Stomach smooth muscle (tissue), 2 donors: ENCODE results near the gene MAP3K5.
"Not testable (repeated sequence)": the region's sequence is repeated elsewhere in the genome, so short reads cannot be mapped to it uniquely, and the experiment has no call there.

Experiments used
- H3K27ac ChIP-seq: one replicate; pipeline ENCODE4 v1.7.0; 2013; ENCODE audit warnings: mild to moderate bottlenecking, low read length, inconsistent platforms
- H3K27me3 ChIP-seq, 2 donors: one replicate each; pipeline ENCODE4 v1.7.0; 2013; ENCODE audit warnings: low read length in 2 of 2; ENCODE audit not compliant: insufficient read depth in 2 of 2, control insufficient read depth in 1 of 2
- H3K36me3 ChIP-seq, 2 donors: one replicate each; pipeline ENCODE4 v1.7.0; 2013; ENCODE audit warnings: low read length in 2 of 2; ENCODE audit not compliant: control insufficient read depth in 2 of 2, insufficient read depth in 2 of 2
- H3K4me1 ChIP-seq: one replicate; pipeline ENCODE4 v1.7.0; 2013; ENCODE audit warnings: low read length; ENCODE audit not compliant: control insufficient read depth, insufficient read depth
- H3K4me3 ChIP-seq, 2 donors: one replicate each; pipeline ENCODE4 v1.7.0; 2013; ENCODE audit warnings: low read length in 2 of 2
- H3K9ac ChIP-seq, 2 donors: one replicate each; pipeline ENCODE4 v1.7.0; 2013; ENCODE audit warnings: low read length in 2 of 2, mild to moderate bottlenecking in 1 of 2
- H3K9me3 ChIP-seq, 2 donors: one replicate each; pipeline ENCODE4 v1.7.0; 2013; ENCODE audit warnings: low read length in 2 of 2; ENCODE audit not compliant: control insufficient read depth in 2 of 2
- donor health status: healthy.
- donor health status: Pancreatic carcinoma.

MAP3K5 gene

DNA sequence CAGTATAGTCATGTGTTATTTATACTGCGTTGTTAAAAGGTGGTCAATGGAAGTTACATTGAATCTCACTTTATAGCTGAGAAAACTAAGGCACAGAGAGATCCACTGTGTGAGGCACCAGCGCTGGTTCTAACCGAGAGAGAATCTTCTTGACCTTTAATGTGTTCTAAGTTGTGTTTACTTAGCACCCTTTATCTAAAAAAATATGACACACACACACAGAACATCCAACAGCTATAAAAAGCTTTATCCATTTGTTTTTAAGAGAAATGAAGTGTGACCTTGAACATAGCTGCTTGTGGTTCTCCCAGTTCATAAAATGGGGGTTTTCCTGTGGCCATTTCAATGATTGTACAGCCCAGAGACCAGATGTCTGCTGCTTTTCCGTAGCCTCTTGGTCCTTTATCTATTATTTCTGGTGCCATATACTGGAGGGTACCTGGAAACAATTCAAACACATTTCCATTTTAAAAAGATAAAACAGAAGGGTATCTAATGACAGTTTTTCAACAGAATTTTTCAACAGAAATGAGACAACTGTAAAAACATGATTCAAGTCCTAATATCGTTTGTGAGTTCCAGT, 187.3 kb downstream of the MAP3K5 start:
- H3K36me3 ChIP-seq: peaks cover 0 to 3% of the 10 kb centered on the region in 2 donors
- no peaks in the 10 kb centered on the region for H3K27me3 ChIP-seq
- no peak overlapping the region for H3K9ac ChIP-seq
- no peak overlapping the region for H3K4me3 ChIP-seq
- no peak overlapping the region for H3K27ac ChIP-seq
- peaks cover 10% of the 10 kb centered on the region for H3K4me1 ChIP-seq
- no peaks in the 10 kb centered on the region for H3K9me3 ChIP-seq

- H3K27ac ChIP-seq: no peak overlapping the region
- peaks cover 0 to 3% of the 10 kb centered on the region in 2 donors for H3K36me3 ChIP-seq
- H3K9me3 ChIP-seq: no peaks in the 10 kb centered on the region
- H3K9ac ChIP-seq: no peak overlapping the region
- no peaks in the 10 kb centered on the region for H3K27me3 ChIP-seq
- peaks cover 15% of the 10 kb centered on the region for H3K4me1 ChIP-seq
- no peak overlapping the region for H3K4me3 ChIP-seq
Measured at GRCh38 chr6:136604328-136604825, 187.9 kb downstream of the MAP3K5 start.

GRCh38 chr6:136600818-136601217, 191.5 kb downstream of the MAP3K5 start:
- peaks cover 20% of the 10 kb centered on the region for H3K4me1 ChIP-seq
- H3K9ac ChIP-seq: no peak overlapping the region
- no peak overlapping the region for H3K4me3 ChIP-seq
- H3K27me3 ChIP-seq: no peaks in the 10 kb centered on the region
- H3K36me3 ChIP-seq: peaks cover 0 to 3% of the 10 kb centered on the region in 2 donors
- H3K9me3 ChIP-seq: no peaks in the 10 kb centered on the region
- no peak overlapping the region for H3K27ac ChIP-seq

- H3K9ac ChIP-seq: peak overlapping the region in 1 of 2 donors; percentile 36
- no peaks in the 10 kb centered on the region for H3K36me3 ChIP-seq
- no peak overlapping the region for H3K4me3 ChIP-seq
- H3K27ac ChIP-seq: peak overlapping the region; percentile 50
- no peaks in the 10 kb centered on the region for H3K27me3 ChIP-seq
- H3K9me3 ChIP-seq: no peaks in the 10 kb centered on the region
- peaks cover 20% of the 10 kb centered on the region for H3K4me1 ChIP-seq
Measured at GRCh38 chr6:136599329-136600011, 192.8 kb downstream of the MAP3K5 start.

DNA sequence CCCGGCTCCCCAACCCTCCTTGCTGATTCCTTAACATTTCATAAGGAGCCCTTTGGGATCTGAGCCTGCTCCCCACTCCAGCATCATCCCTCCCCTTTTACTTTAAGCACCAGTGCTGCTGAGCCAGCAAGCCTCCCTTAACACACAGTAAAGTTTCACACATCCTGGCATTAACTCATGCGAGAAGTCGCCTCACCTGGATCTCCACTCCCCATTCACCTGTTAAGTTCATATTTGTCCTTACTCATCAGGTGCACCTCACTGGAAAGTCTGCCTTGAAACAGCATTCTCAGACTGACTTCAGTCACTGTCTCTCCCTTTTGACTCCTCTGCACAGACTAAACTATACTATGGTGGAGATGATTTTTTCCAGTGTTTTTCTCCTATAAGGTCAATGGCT, 194.2 kb downstream of the MAP3K5 start:
- H3K4me1 ChIP-seq: peaks cover 20% of the 10 kb centered on the region
- no peak overlapping the region for H3K9ac ChIP-seq
- H3K27ac ChIP-seq: no peak overlapping the region
- no peak overlapping the region for H3K4me3 ChIP-seq
- no peaks in the 10 kb centered on the region for H3K9me3 ChIP-seq
- no peaks in the 10 kb centered on the region for H3K36me3 ChIP-seq
- H3K27me3 ChIP-seq: no peaks in the 10 kb centered on the region

DNA sequence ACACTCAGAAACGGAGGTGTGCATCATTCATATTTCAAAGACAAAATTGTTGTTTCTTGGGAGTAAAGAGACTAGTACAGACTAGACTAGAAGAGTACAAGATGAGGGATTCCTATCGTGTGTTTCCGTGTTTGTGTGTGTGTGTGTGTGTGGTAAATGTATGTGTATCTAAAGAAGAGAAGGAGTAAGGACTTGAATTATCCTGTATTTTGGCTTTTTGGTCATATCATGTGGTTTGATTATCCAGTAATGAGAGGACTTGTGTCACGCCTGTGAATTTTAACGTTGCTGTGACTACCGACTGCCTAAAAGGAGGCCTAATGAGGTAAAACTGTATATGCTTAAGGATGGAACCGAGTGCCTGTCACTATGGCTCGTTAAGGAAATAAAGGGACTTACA, 197.6 kb downstream of the MAP3K5 start:
- H3K27ac ChIP-seq: no peak overlapping the region
- H3K4me1 ChIP-seq: peaks cover 7% of the 10 kb centered on the region
- H3K9ac ChIP-seq: no peak overlapping the region
- H3K36me3 ChIP-seq: peaks cover 11 to 18% of the 10 kb centered on the region in 2 donors
- H3K4me3 ChIP-seq: no peak overlapping the region
- H3K9me3 ChIP-seq: no peaks in the 10 kb centered on the region
- H3K27me3 ChIP-seq: no peaks in the 10 kb centered on the region

- Histone ChIP-seq H3K27ac (no peak overlapping the region), H3K4me1 (peaks cover under 1% of the 10 kb centered on the region), H3K4me3 (no peak overlapping the region), H3K9me3 (no peaks in the 10 kb centered on the region), H3K9ac (no peak overlapping the region), H3K27me3 (no peaks in the 10 kb centered on the region), H3K36me3 (peaks cover 14 to 24% of the 10 kb centered on the region in 2 donors)
Measured at GRCh38 chr6:136593748-136594490, 198.4 kb downstream of the MAP3K5 start.

DNA sequence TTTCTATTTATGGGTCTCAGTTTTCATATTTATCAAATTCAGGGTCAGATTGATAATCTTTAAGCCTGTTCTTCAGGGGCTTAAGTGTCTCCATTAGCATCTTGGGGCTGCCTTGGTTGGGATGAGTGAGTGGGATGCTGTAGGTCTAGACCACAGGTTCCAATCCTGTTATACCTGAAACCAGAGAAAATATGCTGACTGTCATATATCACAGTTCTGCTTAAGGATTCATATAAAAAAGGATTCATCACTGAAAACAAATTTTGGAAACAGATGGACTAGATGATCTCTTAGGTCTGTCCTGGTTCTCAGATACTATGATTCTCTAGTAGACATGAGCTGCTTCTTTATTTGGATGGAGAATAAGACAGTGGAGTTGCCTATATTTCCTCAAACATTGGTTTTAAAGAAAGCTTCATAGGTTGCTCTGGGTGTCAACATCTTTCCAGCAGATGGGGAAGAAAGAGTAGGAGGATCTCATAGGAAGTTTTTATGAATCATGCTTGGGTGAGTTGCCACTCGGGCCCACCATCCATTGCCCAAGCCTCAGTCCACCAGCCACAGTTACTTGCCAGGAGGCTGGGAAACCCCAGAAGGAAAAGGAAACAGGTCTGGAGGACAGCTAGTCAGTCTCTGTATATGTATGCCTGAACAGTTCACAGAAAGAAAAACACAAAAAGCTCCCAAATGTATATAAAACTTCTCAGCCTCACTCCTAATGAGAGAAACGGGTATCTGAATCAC, 199.2 kb downstream of the MAP3K5 start:
- H3K9me3 ChIP-seq: no peaks in the 10 kb centered on the region
- H3K4me3 ChIP-seq: no peak overlapping the region
- peaks cover 14 to 26% of the 10 kb centered on the region in 2 donors for H3K36me3 ChIP-seq
- no peaks in the 10 kb centered on the region for H3K27me3 ChIP-seq
- H3K4me1 ChIP-seq: no peaks in the 10 kb centered on the region
- no peak overlapping the region for H3K9ac ChIP-seq
- no peak overlapping the region for H3K27ac ChIP-seq

- H3K9me3 ChIP-seq: no peaks in the 10 kb centered on the region
- H3K27ac ChIP-seq: no peak overlapping the region
- H3K4me3 ChIP-seq: no peak overlapping the region
- peaks cover 14 to 26% of the 10 kb centered on the region in 2 donors for H3K36me3 ChIP-seq
- peaks cover 3% of the 10 kb centered on the region for H3K4me1 ChIP-seq
- no peaks in the 10 kb centered on the region for H3K27me3 ChIP-seq
- no peak overlapping the region for H3K9ac ChIP-seq
Measured at GRCh38 chr6:136591617-136592016, 200.7 kb downstream of the MAP3K5 start.

DNA sequence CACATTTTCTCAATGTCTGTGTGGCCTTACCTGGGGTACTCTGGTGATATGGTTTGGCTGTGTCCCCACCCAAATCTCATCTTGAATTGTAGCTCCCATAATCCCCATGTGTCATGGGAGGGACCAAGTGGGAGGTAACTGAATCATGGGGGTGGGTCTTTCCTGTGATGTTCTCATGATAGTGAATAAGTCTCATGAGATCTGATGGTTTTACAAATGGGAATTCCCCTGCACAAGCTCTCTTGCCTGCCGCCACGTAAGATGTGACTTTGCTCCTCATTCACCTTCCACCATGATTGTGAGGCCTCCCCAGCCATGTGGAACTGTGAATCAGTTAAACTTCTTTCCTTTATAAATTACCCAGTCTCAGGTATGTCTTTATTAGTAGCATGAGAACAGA, 201.4 kb downstream of the MAP3K5 start:
- H3K27me3 ChIP-seq, H3K4me1 ChIP-seq, H3K27ac ChIP-seq, H3K9me3 ChIP-seq, H3K9ac ChIP-seq, H3K4me3 ChIP-seq: not testable (repeated sequence)
- peaks cover 14 to 26% of the 10 kb centered on the region in 2 donors for H3K36me3 ChIP-seq
